GM12892 (cell line): ENCODE results near the gene WSCD2.

ENCODE experiments used
- POLR2A ChIP-seq: IDR thresholded peaks from 2 replicates; pipeline ENCODE4 v1.6.1; 2011; ENCODE audit warnings: low read depth, low read length, control low read depth
- POLR2AphosphoS5 ChIP-seq: IDR thresholded peaks from 2 replicates; pipeline ENCODE4 v1.6.1; 2011; ENCODE audit warnings: low read depth, low read length, control low read depth
- TAF1 ChIP-seq: IDR thresholded peaks from 2 replicates; pipeline ENCODE4 v1.6.1; 2011; ENCODE audit warnings: low read depth, mild to moderate bottlenecking, control low read depth, low read length, borderline replicate concordance

DNA sequence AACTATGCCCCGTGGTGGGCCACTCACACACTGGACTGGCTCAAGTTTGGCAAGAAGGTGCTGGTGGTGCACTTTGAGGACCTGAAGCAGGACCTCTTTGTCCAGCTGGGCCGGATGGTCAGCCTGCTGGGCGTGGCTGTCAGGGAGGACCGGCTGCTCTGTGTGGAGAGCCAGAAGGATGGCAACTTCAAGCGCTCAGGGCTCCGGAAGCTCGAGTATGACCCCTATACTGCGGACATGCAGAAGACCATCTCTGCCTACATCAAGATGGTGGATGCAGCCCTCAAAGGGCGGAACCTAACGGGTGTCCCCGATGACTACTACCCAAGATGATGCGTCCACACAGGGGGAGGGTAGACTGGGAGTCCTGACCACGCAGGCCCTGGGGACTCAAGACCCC, 118.9 kb downstream of the WSCD2 start:
- TF ChIP-seq TAF1 (no peak), POLR2AphosphoS5 (no peak), POLR2A (no peak)
